Esophagus muscularis mucosa (tissue), 3 donors: ENCODE results near the gene CLN3.

Experiments used
- EP300 ChIP-seq: sonication (generic); formaldehyde crosslinking; IDR thresholded peaks from one replicate; pipeline ENCODE4 v1.6.1; 2017; ENCODE audit warnings: antibody characterized with exemption
- TF ChIP-seq, protein P1 (sequence below), 3 experiments: fragments of 200-600 bp in 2 of 3; fragments of 450-650 bp in 1 of 3; sonication (generic) in 2 of 3; IDR thresholded peaks; one replicate each; pipeline ENCODE4 v1.5.1; 2017 to 2019; ENCODE audit warnings: antibody characterized with exemption in 3 of 3, mild to moderate bottlenecking in 2 of 3, moderate library complexity in 1 of 3

DNA sequence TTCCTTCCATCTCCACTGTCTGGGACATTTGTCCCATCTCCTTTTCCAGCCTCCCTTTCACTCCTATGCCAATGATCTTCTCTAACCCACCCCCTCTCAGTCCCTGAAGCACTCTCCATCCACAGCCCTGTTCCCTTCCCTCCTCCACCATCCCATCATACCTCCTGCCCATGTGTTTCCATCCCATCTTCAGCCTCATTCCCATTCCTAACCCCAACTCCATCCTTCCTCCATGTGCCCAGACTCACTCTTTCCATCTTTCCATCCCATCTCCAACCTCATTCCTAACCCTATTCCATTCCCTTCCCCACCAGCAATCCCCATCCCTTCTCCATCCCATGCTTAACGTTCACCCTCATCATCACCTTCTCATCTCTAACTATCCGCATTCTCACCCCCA is 10.4 kb upstream of the CLN3 start:
- TF ChIP-seq, protein P1, sequence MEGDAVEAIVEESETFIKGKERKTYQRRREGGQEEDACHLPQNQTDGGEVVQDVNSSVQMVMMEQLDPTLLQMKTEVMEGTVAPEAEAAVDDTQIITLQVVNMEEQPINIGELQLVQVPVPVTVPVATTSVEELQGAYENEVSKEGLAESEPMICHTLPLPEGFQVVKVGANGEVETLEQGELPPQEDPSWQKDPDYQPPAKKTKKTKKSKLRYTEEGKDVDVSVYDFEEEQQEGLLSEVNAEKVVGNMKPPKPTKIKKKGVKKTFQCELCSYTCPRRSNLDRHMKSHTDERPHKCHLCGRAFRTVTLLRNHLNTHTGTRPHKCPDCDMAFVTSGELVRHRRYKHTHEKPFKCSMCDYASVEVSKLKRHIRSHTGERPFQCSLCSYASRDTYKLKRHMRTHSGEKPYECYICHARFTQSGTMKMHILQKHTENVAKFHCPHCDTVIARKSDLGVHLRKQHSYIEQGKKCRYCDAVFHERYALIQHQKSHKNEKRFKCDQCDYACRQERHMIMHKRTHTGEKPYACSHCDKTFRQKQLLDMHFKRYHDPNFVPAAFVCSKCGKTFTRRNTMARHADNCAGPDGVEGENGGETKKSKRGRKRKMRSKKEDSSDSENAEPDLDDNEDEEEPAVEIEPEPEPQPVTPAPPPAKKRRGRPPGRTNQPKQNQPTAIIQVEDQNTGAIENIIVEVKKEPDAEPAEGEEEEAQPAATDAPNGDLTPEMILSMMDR (IDR thresholded peaks at IDR 0.05) = no peak
- TF ChIP-seq EP300 = no peak
